Vagina (tissue), 2 donors: Measurements from ENCODE around the gene BMPR1B.

ENCODE experiments used
- POLR2A ChIP-seq, 2 donors: fragments of 450-650 bp; IDR thresholded peaks; one replicate each; pipeline ENCODE4 v1.6.1; 2017; ENCODE audit warnings: antibody characterized with exemption in 2 of 2, mild to moderate bottlenecking in 2 of 2, moderate library complexity in 2 of 2
- POLR2AphosphoS5 ChIP-seq, 2 donors: sonication (generic); formaldehyde crosslinking; IDR thresholded peaks; one replicate each; pipeline ENCODE4 v1.9.0; 2017; ENCODE audit warnings: antibody characterized with exemption in 2 of 2, mild to moderate bottlenecking in 2 of 2, low read depth in 1 of 2; ENCODE audit not compliant: insufficient read depth in 1 of 2

DNA sequence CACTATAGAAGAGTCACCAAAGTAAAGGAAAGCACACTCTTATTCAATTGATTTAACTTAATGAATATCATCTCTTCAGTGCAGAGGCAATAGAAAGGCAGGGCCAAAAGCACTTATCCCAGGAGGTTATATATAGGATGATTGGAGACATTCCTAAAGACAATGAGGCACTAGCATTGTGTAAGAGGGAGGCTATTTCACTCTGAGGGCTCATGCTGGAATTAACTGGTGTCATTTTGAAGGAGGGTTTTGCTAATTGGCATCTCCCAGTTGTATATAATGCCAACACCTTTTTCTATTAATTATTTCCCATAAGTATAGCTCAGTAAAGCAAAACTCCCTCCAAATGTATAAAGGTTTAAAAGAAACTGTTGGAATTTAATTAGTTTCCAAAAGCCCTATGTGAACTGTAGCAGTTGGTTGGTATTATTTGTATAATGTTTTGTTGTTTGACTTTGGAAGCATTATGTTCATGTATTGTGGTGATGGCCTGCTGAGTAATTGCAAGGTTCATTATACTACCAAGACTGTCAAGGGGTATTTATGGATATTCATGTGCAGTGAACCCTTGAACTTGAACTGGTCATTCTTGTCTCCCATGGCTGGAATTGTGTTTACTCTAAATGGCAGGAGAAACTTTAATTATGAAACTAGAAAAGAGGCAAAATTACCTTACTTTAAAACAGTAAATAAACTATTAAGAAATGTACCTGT, 270.3 kb downstream of the BMPR1B start:
- TF ChIP-seq POLR2AphosphoS5 (IDR thresholded peaks at IDR 0.05; ENCODE audit: insufficient read depth in 1 of 2, low read depth in 1 of 2) (no peak), POLR2A (IDR thresholded peaks at IDR 0.05) (no peak)
